Measurements from ENCODE around the gene C1orf141. TPM values are rescaled to one million over a fixed set of nuclear protein-coding genes. Genes with fewer than 3 reads are reported as not detected.

Gene C1orf141
- polyA plus RNA-seq, 3 donors = not detected

DNA sequence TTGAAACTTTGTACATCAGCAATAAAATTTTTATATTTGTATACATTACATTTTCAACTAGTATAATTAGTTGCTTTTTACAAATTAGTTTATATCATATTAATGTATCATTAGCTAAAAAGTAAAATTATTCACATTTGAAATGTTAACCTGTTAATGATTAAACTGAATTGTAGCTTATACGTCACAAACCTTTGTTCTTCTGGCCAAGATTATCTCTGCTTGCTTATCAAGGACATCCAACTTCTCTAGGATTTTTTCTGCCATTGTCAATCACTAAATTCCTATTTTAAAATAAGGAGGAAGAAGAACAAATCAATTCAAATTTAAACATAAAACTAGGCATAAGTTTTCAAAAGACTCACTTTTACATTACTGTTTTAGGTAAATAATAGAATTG, 7.8 kb downstream of the C1orf141 start:
- no peaks in the 10 kb centered on the region for H3K36me3 Mint-ChIP-seq
- H3K9me3 ChIP-seq (replicated peaks in 1 of 2; ENCODE audit: control insufficient read depth in 1 of 2, insufficient read depth in 1 of 2, low read length in 2 of 2) = no peaks in the 10 kb centered on the region
- peaks cover 0 to 1% (median 0%) of the 10 kb centered on the region in 7 donors for H3K9me3 Mint-ChIP-seq
- H3K27me3 ChIP-seq (ENCODE audit: control insufficient read depth in 2 of 2, insufficient read depth in 2 of 2, low read length in 2 of 2) = no peaks in the 10 kb centered on the region
- no peaks in the 10 kb centered on the region for H3K79me2 ChIP-seq (ENCODE audit: insufficient read depth, low read length)
- no peaks in the 10 kb centered on the region for H4K20me1 ChIP-seq (ENCODE audit: insufficient read depth, low read length)
- H3K27ac Mint-ChIP-seq = no peak overlapping the region
- H2AFZ ChIP-seq (ENCODE audit: insufficient read depth, low read depth, low read length, poor library complexity, severe bottlenecking) = no peak overlapping the region
- H3K4me1 Mint-ChIP-seq = no peaks in the 10 kb centered on the region
- H3K9ac ChIP-seq (ENCODE audit: insufficient read depth, low read length, poor library complexity, severe bottlenecking) = no peak overlapping the region
- H3K27ac ChIP-seq (ENCODE audit: low read depth in 1 of 2, low read length in 2 of 2) = no peak overlapping the region
- H3K36me3 ChIP-seq (replicated peaks in 1 of 2; ENCODE audit: control insufficient read depth in 1 of 2, insufficient read depth in 2 of 2, low read length in 2 of 2) = no peaks in the 10 kb centered on the region
- no peaks in the 10 kb centered on the region for H3K4me1 ChIP-seq (ENCODE audit: control insufficient read depth in 1 of 2, insufficient read depth in 2 of 2, low read length in 2 of 2)
- peaks cover 0 to 2% (median 1%) of the 10 kb centered on the region in 3 donors for H3K27me3 Mint-ChIP-seq (ENCODE audit: low read depth in 3 of 3)
- no peak overlapping the region for H3K4me2 ChIP-seq (replicated peaks; ENCODE audit: extremely low read depth, low read length, poor library complexity, severe bottlenecking)
- intact Hi-C loops (cut with micrococcal nuclease) = no loop called here
- no peak for DNase-seq
- TF ChIP-seq, protein P1, sequence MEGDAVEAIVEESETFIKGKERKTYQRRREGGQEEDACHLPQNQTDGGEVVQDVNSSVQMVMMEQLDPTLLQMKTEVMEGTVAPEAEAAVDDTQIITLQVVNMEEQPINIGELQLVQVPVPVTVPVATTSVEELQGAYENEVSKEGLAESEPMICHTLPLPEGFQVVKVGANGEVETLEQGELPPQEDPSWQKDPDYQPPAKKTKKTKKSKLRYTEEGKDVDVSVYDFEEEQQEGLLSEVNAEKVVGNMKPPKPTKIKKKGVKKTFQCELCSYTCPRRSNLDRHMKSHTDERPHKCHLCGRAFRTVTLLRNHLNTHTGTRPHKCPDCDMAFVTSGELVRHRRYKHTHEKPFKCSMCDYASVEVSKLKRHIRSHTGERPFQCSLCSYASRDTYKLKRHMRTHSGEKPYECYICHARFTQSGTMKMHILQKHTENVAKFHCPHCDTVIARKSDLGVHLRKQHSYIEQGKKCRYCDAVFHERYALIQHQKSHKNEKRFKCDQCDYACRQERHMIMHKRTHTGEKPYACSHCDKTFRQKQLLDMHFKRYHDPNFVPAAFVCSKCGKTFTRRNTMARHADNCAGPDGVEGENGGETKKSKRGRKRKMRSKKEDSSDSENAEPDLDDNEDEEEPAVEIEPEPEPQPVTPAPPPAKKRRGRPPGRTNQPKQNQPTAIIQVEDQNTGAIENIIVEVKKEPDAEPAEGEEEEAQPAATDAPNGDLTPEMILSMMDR (IDR thresholded peaks at IDR 0.05) = no peak
- H3K4me3 ChIP-seq (replicated peaks in 1 of 3; ENCODE audit: low read depth in 2 of 3, low read length in 3 of 3) = no peak overlapping the region
- WGBS (ENCODE audit: insufficient coverage) = no CpG with 5 or more reads among the region's 1 CpG
- H3K4me3 Mint-ChIP-seq = no peak overlapping the region

DNA sequence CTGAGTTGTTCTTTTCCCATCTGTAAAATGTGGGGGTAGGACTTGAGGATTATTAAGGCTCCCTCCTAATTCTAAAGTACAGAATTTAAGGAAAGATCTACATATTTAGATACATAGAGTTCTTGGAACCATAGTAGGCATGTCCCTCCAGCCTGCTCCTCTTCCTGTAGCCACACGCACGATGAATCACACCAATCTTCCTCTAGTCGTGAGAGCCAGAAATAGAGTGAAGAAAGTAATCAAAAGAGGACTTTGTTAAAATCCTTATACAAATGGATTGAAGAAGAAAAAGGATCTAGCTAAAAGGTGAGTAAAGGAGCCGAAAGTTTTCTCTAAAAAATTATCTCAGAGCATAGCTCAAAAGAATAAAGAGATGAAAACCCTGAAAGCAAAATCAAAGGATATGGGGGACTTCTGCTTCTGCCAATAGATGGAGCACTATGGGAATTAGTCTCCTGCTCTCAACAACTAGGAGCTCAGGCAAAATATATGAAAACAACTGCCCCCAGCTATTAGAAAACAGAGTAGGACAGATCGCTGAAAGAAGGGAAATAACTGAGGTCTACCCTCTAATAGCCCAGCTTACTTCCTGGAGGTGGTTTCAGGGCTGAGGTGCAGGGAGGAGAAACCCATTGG, 8.5 kb downstream of the C1orf141 start:
- TF ChIP-seq, protein P1 (IDR thresholded peaks at IDR 0.05) = no peak
- no peaks in the 10 kb centered on the region for H3K9me3 ChIP-seq (replicated peaks in 1 of 2; ENCODE audit: control insufficient read depth in 1 of 2, insufficient read depth in 1 of 2, low read length in 2 of 2)
- no peak for DNase-seq
- Mint-ChIP-seq H3K4me1 (no peaks in the 10 kb centered on the region), H3K27ac (no peak overlapping the region), H3K36me3 (no peaks in the 10 kb centered on the region), H3K9me3 (peaks cover 0 to 1% (median 0%) of the 10 kb centered on the region in 7 donors), H3K27me3 (ENCODE audit: low read depth in 3 of 3) (peaks cover 0 to 1% (median 1%) of the 10 kb centered on the region in 3 donors), H3K4me3 (no peak overlapping the region)
- WGBS (ENCODE audit: insufficient coverage) = no CpG with 5 or more reads among the region's 5 CpGs
- intact Hi-C loops (cut with micrococcal nuclease) = no loop called here
- no peak overlapping the region for H3K4me2 ChIP-seq (replicated peaks; ENCODE audit: extremely low read depth, low read length, poor library complexity, severe bottlenecking)
- H2AFZ ChIP-seq (ENCODE audit: insufficient read depth, low read depth, low read length, poor library complexity, severe bottlenecking) = no peak overlapping the region
- no peaks in the 10 kb centered on the region for H3K36me3 ChIP-seq (replicated peaks in 1 of 2; ENCODE audit: control insufficient read depth in 1 of 2, insufficient read depth in 2 of 2, low read length in 2 of 2)
- H4K20me1 ChIP-seq (ENCODE audit: insufficient read depth, low read length) = no peaks in the 10 kb centered on the region
- no peak overlapping the region for H3K9ac ChIP-seq (ENCODE audit: insufficient read depth, low read length, poor library complexity, severe bottlenecking)
- H3K4me1 ChIP-seq (ENCODE audit: control insufficient read depth in 1 of 2, insufficient read depth in 2 of 2, low read length in 2 of 2) = no peaks in the 10 kb centered on the region
- H3K27me3 ChIP-seq (ENCODE audit: control insufficient read depth in 2 of 2, insufficient read depth in 2 of 2, low read length in 2 of 2) = no peaks in the 10 kb centered on the region
- H3K27ac ChIP-seq (ENCODE audit: low read depth in 1 of 2, low read length in 2 of 2) = no peak overlapping the region
- H3K4me3 ChIP-seq (replicated peaks in 1 of 3; ENCODE audit: low read depth in 2 of 3, low read length in 3 of 3) = no peak overlapping the region
- H3K79me2 ChIP-seq (ENCODE audit: insufficient read depth, low read length) = no peaks in the 10 kb centered on the region
